ENCODE results near the gene ADAMTS17. TPM values are rescaled to one million over a fixed set of nuclear protein-coding genes. Genes with fewer than 3 reads are reported as not detected.
A peak's percentile ranks its signal among the peaks of the same experiment; 100 is the strongest.

ADAMTS17 gene
- total RNA-seq, 1 donor from 2014 or later, result 1.5 TPM

- H3K27ac ChIP-seq, result no peak overlapping the region
- no peaks in the 10 kb centered on the region for H3K36me3 ChIP-seq
- no peaks in the 10 kb centered on the region for H3F3A ChIP-seq (ENCODE audit: low read depth)
- H3K27me3 Mint-ChIP-seq (ENCODE audit: insufficient read depth, low read depth), result peaks cover 3% of the 10 kb centered on the region
- H3K4me1 ChIP-seq, result peaks cover 16% of the 10 kb centered on the region
- H3K9me3 Mint-ChIP-seq, result peaks cover 6% of the 10 kb centered on the region
- H3K9me3 ChIP-seq (ENCODE audit: low read depth), result no peaks in the 10 kb centered on the region
- no peaks in the 10 kb centered on the region for H3K27me3 ChIP-seq
- DNase-seq (ENCODE audit: low spot score), result no peak
- H3K79me2 ChIP-seq (ENCODE audit: low read depth), result no peaks in the 10 kb centered on the region
- H3K9ac ChIP-seq, result no peak overlapping the region
- H3K4me1 Mint-ChIP-seq, result peaks cover 14% of the 10 kb centered on the region
- H2AFZ ChIP-seq (replicated peaks), result no peak overlapping the region
- H3K36me3 Mint-ChIP-seq, result no peaks in the 10 kb centered on the region
- H4K20me1 ChIP-seq (ENCODE audit: low read depth), result no peaks in the 10 kb centered on the region
- no peak overlapping the region for H3K4me2 ChIP-seq
- no peak overlapping the region for H3K4me3 Mint-ChIP-seq
- no peak for TF ChIP-seq CTCF (IDR thresholded peaks at IDR 0.05)
- peak overlapping the region; percentile 79 for H3K27ac Mint-ChIP-seq
- H3K4me3 ChIP-seq, result no peak overlapping the region
Measured at GRCh38 chr15:100115711-100116090, 226.1 kb downstream of the ADAMTS17 start.

DNA sequence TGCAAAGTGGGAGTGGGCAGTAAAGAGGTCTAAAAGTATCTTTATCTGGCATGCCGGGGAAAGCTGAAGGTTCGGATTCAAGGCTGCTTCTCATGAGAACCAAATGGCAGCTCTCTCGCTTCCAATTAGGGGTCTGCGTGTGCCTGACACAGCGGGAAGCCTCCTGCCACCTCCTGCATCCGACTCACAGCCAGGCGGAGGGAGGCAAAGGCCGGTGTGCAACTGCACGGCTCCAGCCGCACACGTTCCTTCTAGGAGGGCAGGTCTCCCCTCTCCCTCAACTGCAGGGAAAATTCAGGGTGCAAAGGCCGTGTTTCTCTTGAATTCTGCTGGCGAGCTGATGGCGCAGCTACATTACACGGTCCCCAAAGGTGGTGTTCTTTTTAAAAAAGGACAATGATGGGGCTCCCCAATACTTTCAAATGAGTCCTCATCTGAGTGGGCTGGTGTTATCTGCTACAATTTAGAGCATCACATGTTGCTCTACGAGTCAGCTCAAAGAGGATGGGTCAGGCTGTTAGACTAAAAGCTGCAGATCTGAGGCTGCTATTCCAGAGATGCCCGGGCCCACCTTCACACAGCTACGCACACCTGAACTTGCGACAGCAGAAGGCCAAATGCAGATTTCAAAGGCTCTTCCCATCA lies 226.6 kb downstream of the ADAMTS17 start:
- Histone ChIP-seq H3K9ac (no peak overlapping the region), H3K36me3 (no peaks in the 10 kb centered on the region), H3K9me3 (ENCODE audit: low read depth) (no peaks in the 10 kb centered on the region), H3K4me2 (peak overlapping the region; percentile 53), H4K20me1 (ENCODE audit: low read depth) (no peaks in the 10 kb centered on the region), H2AFZ (replicated peaks) (no peak overlapping the region), H3F3A (ENCODE audit: low read depth) (no peaks in the 10 kb centered on the region), H3K27me3 (no peaks in the 10 kb centered on the region), H3K79me2 (ENCODE audit: low read depth) (no peaks in the 10 kb centered on the region), H3K4me1 (peaks cover 16% of the 10 kb centered on the region), H3K4me3 (no peak overlapping the region), H3K27ac (no peak overlapping the region)
- DNase-seq (ENCODE audit: low spot score), result peak; percentile 13
- H3K27me3 Mint-ChIP-seq (ENCODE audit: insufficient read depth, low read depth), result peaks cover 3% of the 10 kb centered on the region
- peaks cover 6% of the 10 kb centered on the region for H3K9me3 Mint-ChIP-seq
- peaks cover 16% of the 10 kb centered on the region for H3K4me1 Mint-ChIP-seq
- no peak overlapping the region for H3K4me3 Mint-ChIP-seq
- no peaks in the 10 kb centered on the region for H3K36me3 Mint-ChIP-seq
- TF ChIP-seq EZH2 (IDR thresholded peaks at IDR 0.05), result no peak
- no peak for TF ChIP-seq CTCF (IDR thresholded peaks at IDR 0.05)
- no peak for TF ChIP-seq EZH2phosphoT487 (IDR thresholded peaks at IDR 0.05)
- H3K27ac Mint-ChIP-seq, result no peak overlapping the region

DNA sequence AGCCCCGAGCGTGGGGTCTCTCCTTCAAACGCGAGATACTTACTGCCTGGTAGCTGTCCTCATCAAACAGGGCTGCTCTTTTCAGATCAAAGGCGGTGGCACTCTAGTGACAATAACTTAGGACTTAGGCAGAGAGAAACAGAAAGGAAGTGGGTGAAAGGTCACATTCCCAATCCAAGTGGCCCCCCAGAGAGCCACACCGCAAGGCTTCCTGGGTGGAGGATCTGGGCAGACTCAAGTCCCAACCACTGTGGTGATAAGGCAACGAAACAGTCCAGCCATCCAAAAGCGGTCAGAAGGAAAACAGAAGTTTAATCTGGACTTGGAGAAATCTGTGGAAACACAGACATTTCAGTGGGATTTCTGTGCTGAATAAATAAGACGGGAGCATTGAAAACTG lies 227.2 kb downstream of the ADAMTS17 start:
- no peak overlapping the region for H3K4me3 Mint-ChIP-seq
- Histone ChIP-seq H2AFZ (replicated peaks) (no peak overlapping the region), H3K27me3 (no peaks in the 10 kb centered on the region), H3K4me1 (peaks cover 16% of the 10 kb centered on the region), H3K9me3 (ENCODE audit: low read depth) (no peaks in the 10 kb centered on the region), H4K20me1 (ENCODE audit: low read depth) (no peaks in the 10 kb centered on the region), H3K36me3 (no peaks in the 10 kb centered on the region), H3K4me2 (peak overlapping the region; percentile 53), H3K4me3 (no peak overlapping the region), H3K27ac (no peak overlapping the region), H3K79me2 (ENCODE audit: low read depth) (no peaks in the 10 kb centered on the region), H3F3A (ENCODE audit: low read depth) (no peaks in the 10 kb centered on the region), H3K9ac (no peak overlapping the region)
- no peaks in the 10 kb centered on the region for H3K36me3 Mint-ChIP-seq
- peaks cover 3% of the 10 kb centered on the region for H3K27me3 Mint-ChIP-seq (ENCODE audit: insufficient read depth, low read depth)
- H3K9me3 Mint-ChIP-seq, result peaks cover 4% of the 10 kb centered on the region
- TF ChIP-seq EZH2 (IDR thresholded peaks at IDR 0.05) (no peak), EZH2phosphoT487 (IDR thresholded peaks at IDR 0.05) (no peak), CTCF (IDR thresholded peaks at IDR 0.05) (no peak)
- H3K4me1 Mint-ChIP-seq, result peaks cover 16% of the 10 kb centered on the region
- no peak overlapping the region for H3K27ac Mint-ChIP-seq
- DNase-seq (ENCODE audit: low spot score), result peak; percentile 70

Data from neural progenitor cell (in vitro differentiated cells).